LHCN-M2 (cell line): ENCODE results near the gene MAJIN. TPM values are rescaled to one million over a fixed set of nuclear protein-coding genes. Genes with fewer than 3 reads are reported as not detected.

Source experiments
- DNase-seq: peaks from one replicate; pipeline ENCODE4 v3.0.0-alpha.2; 2012; ENCODE audit warnings: low read depth
- total RNA-seq: library from RNA; depleted of rRNA; stranded (reverse); fragments of >200 nt; gene quantifications from 2 replicates; pipeline ENCODE4 v1.2.3, GENCODE V29; 2014

The MAJIN gene
- total RNA-seq, 1 experiment from 2014 or later = not detected

- no peak for DNase-seq
These were observed 38.5 kb downstream of the MAJIN start for GRCh38 chr11:64933213-64933934.

- DNase-seq = no peak
These were observed 39.6 kb downstream of the MAJIN start for GRCh38 chr11:64932324-64932723.

- no peak for DNase-seq
These were observed 40.6 kb downstream of the MAJIN start for GRCh38 chr11:64931290-64931689.

GRCh38 chr11:64930340-64930739 lies 41.6 kb downstream of the MAJIN start:
- DNase-seq = no peak

GRCh38 chr11:64929625-64930024 lies 42.3 kb downstream of the MAJIN start:
- DNase-seq = no peak

GRCh38 chr11:64928957-64929356 lies 43.0 kb downstream of the MAJIN start:
- no peak for DNase-seq

- DNase-seq = no peak
These were observed 45.2 kb downstream of the MAJIN start for GRCh38 chr11:64926689-64927088.

GRCh38 chr11:64925536-64926436 lies 46.1 kb downstream of the MAJIN start:
- no peak for DNase-seq

GRCh38 chr11:64924910-64925284 lies 47.0 kb downstream of the MAJIN start:
- DNase-seq = no peak

GRCh38 chr11:64923944-64924909 lies 47.7 kb downstream of the MAJIN start, which contains the start of gene PPP2R5B:
PPP2R5B (plus strand) TSS chr11:64924689; CDS start chr11:64925735, 1,046 bp downstream.
- DNase-seq = peak; percentile 92

GRCh38 chr11:64923151-64923661 lies 48.7 kb downstream of the MAJIN start:
- no peak for DNase-seq

GRCh38 chr11:64921384-64921783 lies 50.5 kb downstream of the MAJIN start:
- no peak for DNase-seq

GRCh38 chr11:64920124-64920523 lies 51.8 kb downstream of the MAJIN start:
- DNase-seq = no peak

- no peak for DNase-seq
These were observed 52.3 kb downstream of the MAJIN start for GRCh38 chr11:64919627-64920026.

GRCh38 chr11:64918017-64918416 lies 53.9 kb downstream of the MAJIN start:
- peak; percentile 49 for DNase-seq

- no peak for DNase-seq
These were observed 54.3 kb downstream of the MAJIN start for GRCh38 chr11:64917663-64917995.

- DNase-seq = peak; percentile 99
These were observed 54.9 kb downstream of the MAJIN start, which contains the start of gene ATG2A for GRCh38 chr11:64916775-64917662. ATG2A (minus strand) TSS chr11:64917209; CDS start chr11:64917135, 74 bp downstream.

- peak; percentile 36 for DNase-seq
These were observed 55.7 kb downstream of the MAJIN start for GRCh38 chr11:64916040-64916774.

GRCh38 chr11:64915376-64915887 lies 56.5 kb downstream of the MAJIN start:
- DNase-seq = no peak
